Loucy (cell line): ENCODE data around the gene GRID2.

ENCODE experiments used
- H2AFZ ChIP-seq: fragments of 200-600 bp; sonication (generic); 2 replicates; pipeline ENCODE4 v1.6.0; 2016; ENCODE audit warnings: antibody characterized with exemption, mild to moderate bottlenecking, low read length, moderate library complexity
- H3F3A ChIP-seq: fragments of 200-600 bp; 2 replicates; pipeline ENCODE4 v1.6.0; 2016; ENCODE audit warnings: antibody characterized with exemption, low read depth, mild to moderate bottlenecking
- H3K27me3 ChIP-seq: fragments of 200-600 bp; sonication (generic); 2 replicates; pipeline ENCODE4 v1.6.1; 2014; ENCODE audit warnings: low read length, mild to moderate bottlenecking; ENCODE audit not compliant: insufficient read depth, poor library complexity, severe bottlenecking
- H3K36me3 ChIP-seq: fragments of 200-600 bp; sonication (generic); 2 replicates; pipeline ENCODE4 v1.6.1; 2016; ENCODE audit warnings: low read length; ENCODE audit not compliant: insufficient read depth
- H3K4me1 ChIP-seq: fragments of 200-600 bp; sonication (generic); 2 replicates; pipeline ENCODE4 v1.5.1; 2014; ENCODE audit warnings: low read length, mild to moderate bottlenecking; ENCODE audit not compliant: insufficient read depth, poor library complexity, severe bottlenecking
- H3K4me2 ChIP-seq: fragments of 200-600 bp; sonication (generic); 2 replicates; pipeline ENCODE4 v1.6.0; 2014; ENCODE audit warnings: antibody characterized with exemption, low read length, low read depth, mild to moderate bottlenecking; ENCODE audit not compliant: poor library complexity, severe bottlenecking
- H3K4me3 ChIP-seq: fragments of 200-600 bp; sonication (generic); 2 replicates; pipeline ENCODE4 v1.5.1; 2014; ENCODE audit warnings: low read length, mild to moderate bottlenecking, mixed read lengths; ENCODE audit not compliant: poor library complexity, severe bottlenecking
- H3K79me2 ChIP-seq: fragments of 200-600 bp; sonication (generic); 2 replicates; pipeline ENCODE4 v1.6.1; 2014; ENCODE audit warnings: low read length; ENCODE audit not compliant: insufficient read depth
- H3K9ac ChIP-seq: fragments of 200-600 bp; sonication (generic); 2 replicates; pipeline ENCODE4 v1.6.0; 2014; ENCODE audit warnings: mild to moderate bottlenecking, low read depth, low read length, moderate library complexity; ENCODE audit not compliant: poor library complexity, severe bottlenecking
- H3K9me2 ChIP-seq: fragments of 200-600 bp; sonication (generic); replicated peaks from 2 replicates; pipeline ENCODE4 v1.6.1; 2016; ENCODE audit warnings: low read depth, low read length, mixed read lengths
- H3K9me3 ChIP-seq: fragments of 200-600 bp; sonication (generic); 2 replicates; pipeline ENCODE4 v1.6.1; 2014; ENCODE audit warnings: mild to moderate bottlenecking, antibody characterized with exemption, low read length, low read depth; ENCODE audit not compliant: insufficient read depth
- H4K20me1 ChIP-seq: fragments of 200-600 bp; sonication (generic); 2 replicates; pipeline ENCODE4 v1.6.0; 2014; ENCODE audit warnings: antibody characterized with exemption, low read length, mild to moderate bottlenecking; ENCODE audit not compliant: insufficient read depth, poor library complexity, severe bottlenecking
- CTCF ChIP-seq: fragments of 200-600 bp; sonication (generic); conservative IDR thresholded peaks from 2 replicates; pipeline ENCODE4 v1.5.1; 2014; ENCODE audit warnings: mild to moderate bottlenecking, antibody characterized with exemption, low read length
- EZH2phosphoT487 ChIP-seq: fragments of 200-600 bp; IDR thresholded peaks from 2 replicates; pipeline ENCODE4 v1.6.1; 2018; ENCODE audit warnings: antibody characterized with exemption, mild to moderate bottlenecking, moderate library complexity, borderline replicate concordance

The GRID2 gene

GRCh38 chr4:93688978-93689377 lies 1385.2 kb downstream of the GRID2 start:
- Histone ChIP-seq H3K79me2 (no peaks in the 10 kb centered on the region), H3F3A (no peaks in the 10 kb centered on the region), H3K4me1 (no peaks in the 10 kb centered on the region), H3K4me2 (no peak overlapping the region), H3K9ac (no peak overlapping the region), H2AFZ (no peak overlapping the region), H3K9me2 (no peaks in the 10 kb centered on the region; the same call in 1 of the 2 replicates), H4K20me1 (no peaks in the 10 kb centered on the region), H3K9me3 (no peaks in the 10 kb centered on the region), H3K4me3 (no peak overlapping the region), H3K27me3 (no peaks in the 10 kb centered on the region), H3K36me3 (no peaks in the 10 kb centered on the region)
- TF ChIP-seq CTCF (no peak), EZH2phosphoT487 (no peak)

- no peaks in the 10 kb centered on the region for H3F3A ChIP-seq
- no peaks in the 10 kb centered on the region for H3K27me3 ChIP-seq
- no peaks in the 10 kb centered on the region; the same call in 1 of the 2 replicates for H3K9me2 ChIP-seq
- H3K9me3 ChIP-seq: no peaks in the 10 kb centered on the region
- H3K79me2 ChIP-seq: no peaks in the 10 kb centered on the region
- no peaks in the 10 kb centered on the region for H4K20me1 ChIP-seq
- no peaks in the 10 kb centered on the region for H3K4me1 ChIP-seq
- H3K4me3 ChIP-seq: no peak overlapping the region
- TF ChIP-seq CTCF (no peak), EZH2phosphoT487 (no peak)
- no peak overlapping the region for H2AFZ ChIP-seq
- no peaks in the 10 kb centered on the region for H3K36me3 ChIP-seq
- H3K9ac ChIP-seq: no peak overlapping the region
- H3K4me2 ChIP-seq: no peak overlapping the region
Measured at GRCh38 chr4:93693141-93693540, 1389.4 kb downstream of the GRID2 start.

DNA sequence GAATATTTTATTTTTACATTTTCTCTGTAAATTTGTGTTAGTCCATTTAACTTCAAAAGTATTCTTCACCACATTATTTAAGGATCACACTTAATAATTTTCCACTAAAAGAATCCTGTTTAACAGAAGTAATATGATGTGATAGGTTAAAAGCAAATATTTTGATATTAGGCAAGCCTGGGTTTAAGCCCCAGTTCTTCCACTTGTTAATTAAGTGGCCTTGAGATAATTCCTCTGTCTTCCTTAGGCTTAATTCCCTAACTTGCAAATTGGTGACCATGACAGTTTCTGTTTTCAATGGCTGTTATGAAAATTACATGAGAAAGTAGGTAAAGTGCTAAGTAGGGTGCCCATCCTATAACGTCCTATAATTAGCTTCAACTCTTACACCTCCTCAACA lies 1394.9 kb downstream of the GRID2 start:
- no peak overlapping the region for H3K4me3 ChIP-seq
- H3F3A ChIP-seq: no peaks in the 10 kb centered on the region
- H3K9me3 ChIP-seq: no peaks in the 10 kb centered on the region
- no peak overlapping the region for H3K4me2 ChIP-seq
- no peak overlapping the region for H3K9ac ChIP-seq
- H3K9me2 ChIP-seq: no peaks in the 10 kb centered on the region
- no peaks in the 10 kb centered on the region for H3K27me3 ChIP-seq
- H3K79me2 ChIP-seq: no peaks in the 10 kb centered on the region
- TF ChIP-seq CTCF: no peak
- no peak for TF ChIP-seq EZH2phosphoT487
- H3K4me1 ChIP-seq: no peaks in the 10 kb centered on the region
- no peaks in the 10 kb centered on the region for H3K36me3 ChIP-seq
- no peaks in the 10 kb centered on the region for H4K20me1 ChIP-seq
- no peak overlapping the region for H2AFZ ChIP-seq
